C4-2B (cell line): ENCODE results near the gene RPP25L.

Experiments
- ZFX ChIP-seq: fragments of 450-650 bp; IDR thresholded peaks from 2 replicates; pipeline ENCODE4 v1.6.1; 2017
- TF ChIP-seq, protein P1 (sequence below): fragments of 450-650 bp; conservative IDR thresholded peaks from 2 replicates; pipeline ENCODE4 v1.5.1; 2017; ENCODE audit warnings: mild to moderate bottlenecking

DNA sequence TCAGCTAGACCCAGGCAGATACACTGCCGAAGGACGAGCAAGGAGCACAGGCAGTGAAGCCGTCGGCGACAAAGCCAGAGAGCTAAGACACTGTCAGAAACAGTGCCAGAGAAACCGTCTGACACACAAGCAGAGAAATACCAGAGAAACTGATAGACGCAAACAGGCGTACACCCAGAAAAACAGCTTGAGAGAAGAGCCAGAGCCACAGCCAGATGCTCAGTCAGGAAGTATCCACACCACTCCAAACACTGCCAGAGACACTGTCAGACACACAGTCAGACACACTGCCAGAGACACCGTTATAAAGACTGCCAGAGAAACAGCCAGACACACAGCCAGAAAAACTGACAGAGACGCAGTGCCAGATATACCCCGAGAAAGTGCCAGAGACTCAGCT is 41.5 kb downstream of the RPP25L start:
- TF ChIP-seq, protein P1, sequence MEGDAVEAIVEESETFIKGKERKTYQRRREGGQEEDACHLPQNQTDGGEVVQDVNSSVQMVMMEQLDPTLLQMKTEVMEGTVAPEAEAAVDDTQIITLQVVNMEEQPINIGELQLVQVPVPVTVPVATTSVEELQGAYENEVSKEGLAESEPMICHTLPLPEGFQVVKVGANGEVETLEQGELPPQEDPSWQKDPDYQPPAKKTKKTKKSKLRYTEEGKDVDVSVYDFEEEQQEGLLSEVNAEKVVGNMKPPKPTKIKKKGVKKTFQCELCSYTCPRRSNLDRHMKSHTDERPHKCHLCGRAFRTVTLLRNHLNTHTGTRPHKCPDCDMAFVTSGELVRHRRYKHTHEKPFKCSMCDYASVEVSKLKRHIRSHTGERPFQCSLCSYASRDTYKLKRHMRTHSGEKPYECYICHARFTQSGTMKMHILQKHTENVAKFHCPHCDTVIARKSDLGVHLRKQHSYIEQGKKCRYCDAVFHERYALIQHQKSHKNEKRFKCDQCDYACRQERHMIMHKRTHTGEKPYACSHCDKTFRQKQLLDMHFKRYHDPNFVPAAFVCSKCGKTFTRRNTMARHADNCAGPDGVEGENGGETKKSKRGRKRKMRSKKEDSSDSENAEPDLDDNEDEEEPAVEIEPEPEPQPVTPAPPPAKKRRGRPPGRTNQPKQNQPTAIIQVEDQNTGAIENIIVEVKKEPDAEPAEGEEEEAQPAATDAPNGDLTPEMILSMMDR: no peak
- no peak for TF ChIP-seq ZFX
